GM12878 (cell line): Measurements from ENCODE around the gene PDXP. TPM values are rescaled to one million over a fixed set of nuclear protein-coding genes. Genes with fewer than 3 reads are reported as not detected.
A peak's percentile ranks its signal among the peaks of the same experiment; 100 is the strongest.

Experiments
- ATAC-seq: fragments of 200-7000 bp; cut with Tn5 transposase; 3 replicates; pipeline ENCODE4 v1.9.1; 2020; ENCODE audit warnings: mild to moderate bottlenecking, moderate library complexity
- BruUV-seq: library from RNA; stranded (reverse); fragments of 400-500 nt; replicated peaks from 2 replicates; lab custom pipeline; 2021; lab: Mats Ljungman, UMichigan
- CTCF ChIA-PET: fragments of 300-600 bp; sonication (Branson Sonifier 250); formaldehyde crosslinking; extraction: SDS; loops from one replicate; lab custom pipeline; 2021; ENCODE audit warnings: inconsistent platforms; lab: Yijun Ruan, JAX
- POLR2A ChIA-PET: fragments of 350-600 bp; formaldehyde crosslinking; extraction: SDS; loops from one replicate; lab custom pipeline; 2021; ENCODE audit warnings: inconsistent platforms; lab: Charles Lee
- RAD21 ChIA-PET: fragments of 300-600 bp; sonication (Branson Sonifier 250); formaldehyde crosslinking; loops from one replicate; lab custom pipeline; 2023; ENCODE audit warnings: antibody characterized with exemption; ENCODE audit not compliant: unreplicated experiment; lab: Charles Lee
- SMC1A ChIA-PET: fragments of 300-600 bp; sonication (Branson Sonifier 250); formaldehyde crosslinking; loops from one replicate; lab custom pipeline; 2023; ENCODE audit not compliant: unreplicated experiment, uncharacterized antibody; lab: Charles Lee
- DNase-seq: peaks from one replicate; pipeline ENCODE4 v3.0.0-alpha.2; 2011; ENCODE audit warnings: low read depth, low spot score
- FAIRE-seq: peaks from 3 replicates; lab custom pipeline; 2011; peaks lifted over from hg19 to GRCh38; lab: Jason Lieb, UNC
- H2AFZ ChIP-seq: 2 replicates; pipeline ENCODE4 v1.6.0; 2011; ENCODE audit warnings: low read depth, low read length, control low read depth; ENCODE audit not compliant: control insufficient read depth
- H3K27ac ChIP-seq: 2 replicates; pipeline ENCODE4 v1.5.1; 2011; ENCODE audit warnings: control low read depth; ENCODE audit not compliant: control insufficient read depth, insufficient read depth
- H3K27me3 ChIP-seq, 2 experiments: replicated peaks in 1 of 2; 2 replicates each; pipeline versions ENCODE4 v1.6.0 to v1.6.1; 2011; ENCODE audit warnings: low read length in 1 of 2; ENCODE audit not compliant: control insufficient read depth in 2 of 2, insufficient read depth in 2 of 2
- H3K36me3 ChIP-seq, 2 experiments: 2 replicates each; pipeline ENCODE4 v1.5.1; 2011; ENCODE audit warnings: low read length in 1 of 2; ENCODE audit not compliant: control insufficient read depth in 2 of 2, insufficient read depth in 2 of 2
- H3K4me1 ChIP-seq: 2 replicates; pipeline ENCODE4 v1.6.1; 2011; ENCODE audit warnings: mild to moderate bottlenecking, low read length, moderate library complexity, mixed read lengths; ENCODE audit not compliant: control insufficient read depth, insufficient read depth
- H3K4me2 ChIP-seq: 2 replicates; pipeline ENCODE4 v1.6.0; 2011; ENCODE audit warnings: control low read depth; ENCODE audit not compliant: control insufficient read depth, insufficient read depth
- H3K4me3 ChIP-seq: fragments of 200-600 bp; sonication (generic); 2 replicates; pipeline ENCODE4 v1.5.1; 2016
- H3K79me2 ChIP-seq: 2 replicates; pipeline ENCODE4 v1.6.0; 2011; ENCODE audit warnings: low read length; ENCODE audit not compliant: control insufficient read depth, insufficient read depth
- H3K9ac ChIP-seq: 2 replicates; pipeline ENCODE4 v1.8.0; 2011; ENCODE audit warnings: low read length, control low read depth, mixed read lengths; ENCODE audit not compliant: control insufficient read depth, insufficient read depth
- H3K9me3 ChIP-seq: replicated peaks from 3 replicates; pipeline ENCODE4 v1.5.1; 2011; ENCODE audit warnings: mild to moderate bottlenecking, low read length; ENCODE audit not compliant: control insufficient read depth, insufficient read depth
- H4K20me1 ChIP-seq: 2 replicates; pipeline ENCODE4 v1.6.0; 2011; ENCODE audit not compliant: control insufficient read depth, insufficient read depth
- ATF7 ChIP-seq: fragments of 450-650 bp; IDR thresholded peaks from 2 replicates; pipeline ENCODE4 v1.6.1; 2016; ENCODE audit warnings: low read depth, mild to moderate bottlenecking
- BCL11A ChIP-seq: IDR thresholded peaks from 2 replicates; pipeline ENCODE4 v1.6.1; 2011; ENCODE audit warnings: low read depth, low read length
- BMI1 ChIP-seq: fragments of 450-650 bp; IDR thresholded peaks from 2 replicates; pipeline ENCODE4 v1.6.1; 2016; ENCODE audit warnings: mild to moderate bottlenecking, moderate library complexity, borderline replicate concordance
- GATAD2B ChIP-seq: fragments of 450-650 bp; conservative IDR thresholded peaks from 2 replicates; pipeline ENCODE4 v1.6.1; 2017; ENCODE audit warnings: low read depth, mild to moderate bottlenecking, moderate library complexity
- HDAC6 ChIP-seq: fragments of 200-600 bp; sonication (generic); IDR thresholded peaks from one replicate; pipeline ENCODE4 v1.8.0; 2017; ENCODE audit warnings: antibody characterized with exemption; ENCODE audit not compliant: unreplicated experiment
- JUNB ChIP-seq: IDR thresholded peaks from 2 replicates; pipeline ENCODE4 v1.6.1; 2016; ENCODE audit warnings: antibody characterized with exemption, mild to moderate bottlenecking
- MXI1 ChIP-seq: fragments of 150-350 bp; IDR thresholded peaks from 2 replicates; pipeline ENCODE4 v1.6.1; 2011; ENCODE audit warnings: low read depth, mild to moderate bottlenecking, inconsistent platforms, low read length, improper control_type of control experiment
- NFIC ChIP-seq: IDR thresholded peaks from 2 replicates; pipeline ENCODE4 v1.6.1; 2012; ENCODE audit warnings: low read depth, mild to moderate bottlenecking, inconsistent platforms, low read length, moderate library complexity
- RELA ChIP-seq: fragments of 450-650 bp; IDR thresholded peaks from 2 replicates; pipeline ENCODE4 v1.8.0; 2014; ENCODE audit warnings: borderline replicate concordance; ENCODE audit not compliant: partially characterized antibody
- SKIL ChIP-seq: fragments of 450-650 bp; IDR thresholded peaks from 2 replicates; pipeline ENCODE4 v1.6.1; 2017; ENCODE audit warnings: mild to moderate bottlenecking, low read depth, inconsistent platforms; ENCODE audit not compliant: poor library complexity, severe bottlenecking
- SUPT20H ChIP-seq: IDR thresholded peaks from 2 replicates; pipeline ENCODE4 v1.6.1; 2011; ENCODE audit warnings: low read depth, mild to moderate bottlenecking, low read length, moderate library complexity, borderline replicate concordance; ENCODE audit not compliant: control insufficient read depth
- TCF7 ChIP-seq: IDR thresholded peaks from 2 replicates; pipeline ENCODE4 v1.6.1; 2014; ENCODE audit warnings: antibody characterized with exemption, borderline replicate concordance
- ZBED1 ChIP-seq: IDR thresholded peaks from 2 replicates; pipeline ENCODE4 v1.6.1; 2016; ENCODE audit warnings: borderline replicate concordance
- WGBS: methylation state at CpG from one replicate; pipeline ENCODE4 v1.1.6; 2016; ENCODE audit warnings: low lambda C conversion rate; ENCODE audit not compliant: insufficient replicate concordance, insufficient coverage; ENCODE audit errors: missing lambda C conversion rate; 5-methylcytosine and 5-hydroxymethylcytosine counted together
- in situ Hi-C: fragments of 300-500 bp; cut with MboI; formaldehyde crosslinking; loops from 9 replicates; pipeline ENCODE4 v1.14.3; 2018; ENCODE audit warnings: mixed read lengths
- intact Hi-C: fragments of 100-400 bp; cut with micrococcal nuclease; formaldehyde crosslinking; loops from one replicate; pipeline ENCODE4 v1.14.2; 2022; ENCODE audit not compliant: unreplicated experiment
- polyA plus RNA-seq, 11 experiments: library from polyadenylated mRNA; depleted of rRNA in 4 of 11; unstranded in 6 of 11; stranded (reverse) in 5 of 11; fragments of >200 nt; fragmentation: Nextera tagmentation in 4 of 11; fragmentation: Illumina TruSeq in 1 of 11; extraction: Ambion mirVana in 4 of 11; extraction: Trizol in 1 of 11; gene quantifications; 1 replicate in 1 of 11; 2 replicates in 10 of 11; pipeline versions ENCODE4 v1.2.1 to v1.2.3, GENCODE V29; 2011 to 2016; ENCODE audit warnings: inconsistent platforms in 2 of 11, missing spikeins in 2 of 11, low read depth in 1 of 11
- total RNA-seq, 4 experiments: library from RNA; depleted of rRNA in 3 of 4; stranded (reverse); fragments of >200 nt in 3 of 4; fragmentation: Illumina TruSeq in 1 of 4; extraction: Trizol in 1 of 4; gene quantifications; 2 replicates each; pipeline versions ENCODE4 v1.2.1 to v1.2.3, GENCODE V29; 2013 to 2021

The PDXP gene
- total and polyA plus RNA-seq, 10 of the 15 experiments (the other 5 are each of a cell fraction or from before 2014, with no cell fraction given): 4.4 to 56.7 (median 34.6) TPM

- H3K4me1 ChIP-seq: peaks cover 12% of the 10 kb centered on the region
Measured at GRCh38 chr22:37663521-37664140, 5.1 kb downstream of the PDXP start.

More at GRCh38 chr22:37663521-37664140, 5.1 kb downstream of the PDXP start:
- Histone ChIP-seq H3K4me2 (no peak overlapping the region; the same call in 1 of the 2 replicates), H3K27me3 (no peaks in the 10 kb centered on the region), H4K20me1 (no peaks in the 10 kb centered on the region), H3K9me3 (no peaks in the 10 kb centered on the region), H3K27ac (no peak overlapping the region), H3K9ac (no peak overlapping the region), H3K36me3 (peaks cover 0 to 12% of the 10 kb centered on the region in 2 experiments; a peak in 3 of 4 replicates), H3K4me3 (peak overlapping the region; percentile 12; the same call in 1 of the 2 replicates), H3K79me2 (peaks cover 49% of the 10 kb centered on the region), H2AFZ (no peak overlapping the region)
- no TSS peak for BruUV-seq
- no peak for DNase-seq
- RAD21 ChIA-PET: interaction anchor here (0.6 to 9.1 kb wide), 4 partner anchors 12 to 41 kb away, joined by 3 to 173 read pairs (median 138); partner anchors contain the start of genes LGALS1, NOL12 and SH3BP1
- in situ Hi-C loops: no loop called here
- no peak for TF ChIP-seq BCL11A
- no peak for TF ChIP-seq ATF7
- no peak for TF ChIP-seq TCF7
- TF ChIP-seq GATAD2B: no peak
- TF ChIP-seq ZBED1: no peak
- no peak for TF ChIP-seq JUNB
- no peak for TF ChIP-seq RELA
- no peak for TF ChIP-seq HDAC6
- no peak for TF ChIP-seq SKIL
- TF ChIP-seq BMI1: no peak
- TF ChIP-seq NFIC: no peak
- no peak for TF ChIP-seq SUPT20H
- no peak for TF ChIP-seq MXI1
- SMC1A ChIA-PET: interaction anchor here (0.6 to 7.9 kb wide), 5 partner anchors 12 to 544 kb away, joined by 3 to 157 read pairs (median 19); partner anchors contain the start of genes GGA1, LGALS1 and NOL12
- POLR2A ChIA-PET: interaction anchor here (0.6 to 9.6 kb wide), 4 partner anchors 8 to 491 kb away, joined by 3 to 209 read pairs (median 50); partner anchors contain the start of genes LGALS1 and NOL12
- no peak for FAIRE-seq
- peak; percentile 5; the same call in 2 of the 3 replicates for ATAC-seq
- CTCF ChIA-PET: interaction anchor here (1.3 to 11.7 kb wide), 4 partner anchors 15 to 38 kb away, joined by 6 to 414 read pairs (median 162); partner anchors contain the start of genes LGALS1, NOL12 and SH3BP1
- WGBS: 67% methylated on average over 16 of the region's 16 CpGs
- intact Hi-C loops: no loop called here
